K562 (cell line): ENCODE measurements around the gene RGS7BP. TPM values are rescaled to one million over a fixed set of nuclear protein-coding genes. Genes with fewer than 3 reads are reported as not detected.

Source experiments
- ATAC-seq: fragments of 200-7000 bp; cut with Tn5 transposase; 3 replicates; pipeline ENCODE4 v1.9.1; 2020; ENCODE audit warnings: moderate library complexity
- BruUV-seq: library from RNA; stranded (reverse); fragments of 400-500 nt; replicated peaks from 2 replicates; lab custom pipeline; 2021; lab: Mats Ljungman, UMichigan
- CTCF ChIA-PET: fragments of 300-600 bp; formaldehyde crosslinking; extraction: SDS; loops from one replicate; lab custom pipeline; 2021; ENCODE audit warnings: low intra/inter-chr PET ratio; lab: Yijun Ruan, JAX
- POLR2A ChIA-PET: fragments of 300-600, 350-650 bp; sonication (Branson Sonifier 250); formaldehyde crosslinking; extraction: SDS; loops from one replicate; lab custom pipeline; 2021; ENCODE audit warnings: antibody characterized with exemption, inconsistent platforms; lab: Yijun Ruan, JAX
- DNase-seq, 4 experiments: peaks; one replicate each; pipeline versions ENCODE4 v3.0.0 to v3.0.0-alpha.2; 2011 to 2018; ENCODE audit warnings: low spot score in 3 of 4, mixed read lengths in 3 of 4; ENCODE audit errors: extremely low read depth in 1 of 4
- FAIRE-seq: peaks from 2 replicates; lab custom pipeline; 2011; peaks lifted over from hg19 to GRCh38; lab: Jason Lieb, UNC
- H2AFZ ChIP-seq: 2 replicates; pipeline ENCODE4 v1.6.0; 2011; ENCODE audit warnings: low read depth, low read length, control low read depth, inconsistent platforms
- H3K27ac ChIP-seq: fragments of 200-600 bp; 3 replicates; pipeline ENCODE4 v1.8.0; 2011; ENCODE audit warnings: low read depth, mild to moderate bottlenecking, control low read depth, inconsistent platforms, low read length, moderate library complexity, mixed read lengths; ENCODE audit errors: extremely low read depth
- H3K27me3 ChIP-seq, 2 experiments: fragments of 300-600 bp in 1 of 2; 2 replicates in 1 of 2; 3 replicates in 1 of 2; pipeline versions ENCODE4 v1.6.0 to v1.8.0; 2011; ENCODE audit warnings: inconsistent platforms in 2 of 2, low read length in 2 of 2, mild to moderate bottlenecking in 1 of 2, mixed read lengths in 1 of 2, moderate library complexity in 1 of 2; ENCODE audit not compliant: control insufficient read depth in 2 of 2, insufficient read depth in 2 of 2
- H3K36me3 ChIP-seq: fragments of 300-600 bp; 3 replicates; pipeline ENCODE4 v1.8.0; 2011; ENCODE audit warnings: mild to moderate bottlenecking, low read length, inconsistent platforms; ENCODE audit not compliant: control insufficient read depth, insufficient read depth
- H3K4me1 ChIP-seq, 2 experiments: fragments of 200-600 bp in 1 of 2; replicated peaks in 1 of 2; 2 replicates in 1 of 2; 3 replicates in 1 of 2; pipeline versions ENCODE4 v1.5.1 to v1.8.0; 2011; ENCODE audit warnings: inconsistent platforms in 2 of 2, low read length in 2 of 2, mild to moderate bottlenecking in 1 of 2, mixed read lengths in 1 of 2, moderate library complexity in 1 of 2; ENCODE audit not compliant: control insufficient read depth in 2 of 2, insufficient read depth in 2 of 2
- H3K4me2 ChIP-seq: 2 replicates; pipeline ENCODE4 v1.6.1; 2011; ENCODE audit warnings: low read length, control low read depth, inconsistent platforms, mixed read lengths; ENCODE audit not compliant: insufficient read depth
- H3K4me3 ChIP-seq: fragments of 200-600 bp; sonication (generic), shearing (Covaris generic); 2 replicates; pipeline ENCODE4 v1.5.1; 2016; ENCODE audit warnings: control low read depth, inconsistent platforms
- H3K79me2 ChIP-seq: fragments of 200-600 bp; 3 replicates; pipeline ENCODE4 v1.8.0; 2011; ENCODE audit warnings: low read length, inconsistent platforms; ENCODE audit not compliant: control insufficient read depth, insufficient read depth
- H3K9ac ChIP-seq, 2 experiments: 2 replicates each; pipeline versions ENCODE4 v1.6.0 to v1.6.1; 2011; ENCODE audit warnings: low read depth in 2 of 2, low read length in 2 of 2, control low read depth in 1 of 2, inconsistent platforms in 1 of 2, mild to moderate bottlenecking in 1 of 2, mixed read lengths in 1 of 2; ENCODE audit not compliant: insufficient read depth in 1 of 2
- H3K9me1 ChIP-seq: one replicate; pipeline ENCODE4 v1.6.0; 2011; ENCODE audit warnings: inconsistent platforms, mild to moderate bottlenecking, low read length, moderate library complexity; ENCODE audit not compliant: control insufficient read depth, insufficient read depth
- H3K9me3 ChIP-seq: replicated peaks from 2 replicates; pipeline ENCODE4 v1.5.1; 2011; ENCODE audit warnings: low read depth, low read length, inconsistent platforms; ENCODE audit not compliant: control insufficient read depth, insufficient read depth
- H4K20me1 ChIP-seq: replicated peaks from 2 replicates; pipeline ENCODE4 v1.6.1; 2011; ENCODE audit warnings: low read length, inconsistent platforms, mixed read lengths; ENCODE audit not compliant: control insufficient read depth, insufficient read depth
- ATF6 ChIP-seq: sonication (generic); formaldehyde crosslinking; IDR thresholded peaks from 2 replicates; pipeline ENCODE4 v1.4.0; 2020; ENCODE audit warnings: mild to moderate bottlenecking, missing genetic modification reagents
- E2F3 ChIP-seq: fragments of 250-450 bp; sonication (Bioruptor Pico); IDR thresholded peaks from 2 replicates; pipeline ENCODE4 v1.4.0; 2020; ENCODE audit warnings: mild to moderate bottlenecking
- ETV5 ChIP-seq: sonication (generic); formaldehyde crosslinking; IDR thresholded peaks from 2 replicates; pipeline ENCODE4 v1.4.0; 2020; ENCODE audit warnings: low read depth, mild to moderate bottlenecking, missing genetic modification reagents
- GATAD2B ChIP-seq: fragments of 450-650 bp; IDR thresholded peaks from 2 replicates; pipeline ENCODE4 v1.6.1; 2017; ENCODE audit warnings: mild to moderate bottlenecking, borderline replicate concordance
- HES1 ChIP-seq: fragments of 450-650 bp; IDR thresholded peaks from 2 replicates; pipeline ENCODE4 v1.6.1; 2016; ENCODE audit warnings: low read depth, mild to moderate bottlenecking, moderate library complexity
- IRF1 ChIP-seq: sonication (generic); formaldehyde crosslinking; IDR thresholded peaks from 2 replicates; pipeline ENCODE4 v1.8.0; 2022; ENCODE audit warnings: missing genetic modification reagents, mild to moderate bottlenecking, borderline replicate concordance
- LCOR ChIP-seq: sonication (generic); formaldehyde crosslinking; IDR thresholded peaks from 2 replicates; pipeline ENCODE4 v1.8.0; 2022; ENCODE audit warnings: mild to moderate bottlenecking, missing genetic modification reagents
- MCM2 ChIP-seq: fragments of 450-650 bp; IDR thresholded peaks from 2 replicates; pipeline ENCODE4 v1.6.1; 2017; ENCODE audit warnings: low read depth, mild to moderate bottlenecking
- MIER1 ChIP-seq: fragments of 450-650 bp; IDR thresholded peaks from 2 replicates; pipeline ENCODE4 v1.6.1; 2016; ENCODE audit warnings: antibody characterized with exemption, mild to moderate bottlenecking, low read depth
- NR1H2 ChIP-seq: sonication (generic); formaldehyde crosslinking; IDR thresholded peaks from 2 replicates; pipeline ENCODE4 v1.4.0; 2020; ENCODE audit warnings: mild to moderate bottlenecking, missing genetic modification reagents
- PTTG1 ChIP-seq: fragments of 450-650 bp; IDR thresholded peaks from 2 replicates; pipeline ENCODE4 v1.6.1; 2016; ENCODE audit warnings: low read depth, mild to moderate bottlenecking, missing genetic modification characterization, missing compliant biosample characterization
- TAL1 ChIP-seq: fragments of 450-650 bp; IDR thresholded peaks from 2 replicates; pipeline ENCODE4 v1.6.1; 2016; ENCODE audit warnings: mild to moderate bottlenecking
- ZNF699 ChIP-seq: fragments of 250-450 bp; sonication (Bioruptor Pico); IDR thresholded peaks from 2 replicates; pipeline ENCODE4 v1.8.0; 2021; ENCODE audit warnings: mild to moderate bottlenecking, moderate library complexity; ENCODE audit not compliant: insufficient replicate concordance
- WGBS: fragments of 100-300 bp; shearing (Covaris generic); methylation state at CpG from one replicate; pipeline ENCODE4 v1.1.6; 2016; ENCODE audit warnings: low coverage, mixed read lengths; ENCODE audit not compliant: insufficient coverage; ENCODE audit errors: missing lambda C conversion rate; 5-methylcytosine and 5-hydroxymethylcytosine counted together
- in situ Hi-C: fragments of 300-500 bp; cut with MboI; formaldehyde crosslinking; loops from 4 replicates; pipeline ENCODE4 v1.15.0; 2018; ENCODE audit warnings: inconsistent platforms, mixed read lengths
- intact Hi-C: fragments of 100-400 bp; cut with micrococcal nuclease; formaldehyde crosslinking; loops from 2 replicates; pipeline ENCODE4 v1.14.2; 2022
- polyA plus RNA-seq, 8 experiments: library from polyadenylated mRNA; depleted of rRNA in 4 of 8; stranded (reverse) in 5 of 8; unstranded in 3 of 8; fragments of >200 nt; fragmentation: Nextera tagmentation in 2 of 8; fragmentation: Illumina TruSeq in 1 of 8; extraction: Ambion mirVana in 2 of 8; extraction: Trizol in 1 of 8; gene quantifications; 2 replicates each; pipeline versions ENCODE4 v1.2.1 to v1.2.3, GENCODE V29; 2011 to 2014; ENCODE audit warnings: inconsistent platforms in 1 of 8, missing spikeins in 1 of 8
- total RNA-seq, 7 experiments: library from RNA; depleted of rRNA in 6 of 7; stranded (reverse); fragments of >200 nt in 6 of 7; fragmentation: Illumina TruSeq in 2 of 7; extraction: Trizol in 2 of 7; gene quantifications; 2 replicates each; pipeline versions ENCODE4 v1.2.1 to v1.2.3, GENCODE V29; 2011 to 2021; ENCODE audit warnings: low replicate concordance in 1 of 7

RGS7BP gene
- total and polyA plus RNA-seq, 9 of the 15 experiments (the other 6 are each of a cell fraction or from before 2014, with no cell fraction given), result not detected

GRCh38 chr5:64594025-64594424 is 88.2 kb downstream of the RGS7BP start:
- 5% methylated on average over 3 of the region's 3 CpGs for WGBS
- ChIA-PET POLR2A (no interaction called here), CTCF (no interaction called here)
- Histone ChIP-seq H3K4me1 (no peaks in the 10 kb centered on the region), H3K9me3 (no peaks in the 10 kb centered on the region), H3K4me3 (no peak overlapping the region), H4K20me1 (no peaks in the 10 kb centered on the region), H3K79me2 (no peaks in the 10 kb centered on the region), H3K9me1 (no peaks in the 10 kb centered on the region), H3K9ac (no peak overlapping the region), H2AFZ (no peak overlapping the region), H3K36me3 (no peaks in the 10 kb centered on the region), H3K27ac (no peak overlapping the region), H3K4me2 (no peak overlapping the region), H3K27me3 (no peaks in the 10 kb centered on the region)
- DNase-seq (no peak), ATAC-seq (no peak), FAIRE-seq (no peak)
- intact Hi-C loops (no loop called here), in situ Hi-C loops (no loop called here)
- BruUV-seq, result no TSS peak
- TF ChIP-seq MIER1 (no peak), ATF6 (CRISPR knock-in tag) (no peak), ETV5 (no peak), LCOR (CRISPR knock-in tag) (no peak), MCM2 (no peak), IRF1 (CRISPR knock-in tag) (no peak), HES1 (no peak), GATAD2B (no peak), E2F3 (CRISPR knock-in tag) (no peak), PTTG1 (tag) (no peak), NR1H2 (CRISPR knock-in tag) (no peak), TAL1 (no peak), ZNF699 (CRISPR knock-in tag) (no peak)
